Right ventricle myocardium inferior (tissue), 1 donor: ENCODE results near the gene CYBC1. TPM values are rescaled to one million over a fixed set of nuclear protein-coding genes. Genes with fewer than 3 reads are reported as not detected.
"Not testable (repeated sequence)": the region's sequence is repeated elsewhere in the genome, so short reads cannot be mapped to it uniquely, and the experiment has no call there.

ENCODE experiments used
- ATAC-seq: fragments of 200-7000 bp; cut with Tn5 transposase; one replicate; pipeline ENCODE4 v1.9.1; 2020; ENCODE audit warnings: mild to moderate bottlenecking, moderate library complexity
- DNase-seq: peaks from one replicate; pipeline ENCODE4 v3.0.0; 2021; ENCODE audit errors: missing footprints
- intact Hi-C: fragments of 100-400 bp; cut with DNase I; formaldehyde crosslinking; loops from one replicate; pipeline ENCODE4 v1.11.0; 2022
- total RNA-seq: library from RNA; stranded (reverse); fragmentation: NEBNext Ultra II Directional; extraction: Animal tissue kit (Norgen Biotek cat#: 25700); gene quantifications from one replicate; pipeline ENCODE4 v1.2.1, GENCODE V29; 2021
- donor health status: DM: no; HTN: yes; CAD: no; lungs with severe emphysema.

Gene CYBC1
- total RNA-seq, 1 donor from 2014 or later, result 29.4 TPM

GRCh38 chr17:82457073-82457928, 6.7 kb upstream of the CYBC1 start:
- DNase-seq (no peak), ATAC-seq (no peak)
- intact Hi-C loops, result no loop called here

- not testable (repeated sequence) for DNase-seq, ATAC-seq
- intact Hi-C loops, result loop anchor here (5.0 kb wide), 1 partner anchor 36 kb away; the partner anchor contains the start of genes HEXD and OGFOD3
These were observed 3.2 kb upstream of the CYBC1 start for GRCh38 chr17:82453706-82454105.

- intact Hi-C loops, result loop anchor here (5.0 kb wide), 1 partner anchor 36 kb away; the partner anchor contains the start of genes HEXD and OGFOD3
- not testable (repeated sequence) for ATAC-seq, DNase-seq
These were observed 2.6 kb upstream of the CYBC1 start for GRCh38 chr17:82453151-82453550.

GRCh38 chr17:82452162-82452561, 1.6 kb upstream of the CYBC1 start:
- intact Hi-C loops, result loop anchor here (5.0 kb wide), 1 partner anchor 35 kb away; the partner anchor contains the start of genes HEXD and OGFOD3
- no peak for ATAC-seq
- DNase-seq, result no peak

GRCh38 chr17:82449883-82450356, 632 bp downstream of the CYBC1 start:
- intact Hi-C loops, result loop anchor here (5.0 kb wide), 1 partner anchor 33 kb away; the partner anchor contains the start of genes HEXD and OGFOD3
- no peak for DNase-seq
- peak; percentile 1 for ATAC-seq

GRCh38 chr17:82449131-82449882, 1.2 kb downstream of the CYBC1 start:
- no peak for DNase-seq
- intact Hi-C loops, result no loop called here

GRCh38 chr17:82447876-82448275, 2.7 kb downstream of the CYBC1 start:
- intact Hi-C loops, result no loop called here
- no peak for ATAC-seq
- DNase-seq, result no peak

More at GRCh38 chr17:82449131-82449882, 1.2 kb downstream of the CYBC1 start:
- ATAC-seq, result no peak

GRCh38 chr17:82446649-82447048, 3.9 kb downstream of the CYBC1 start:
- DNase-seq (no peak), ATAC-seq (no peak)
- intact Hi-C loops, result no loop called here

GRCh38 chr17:82446124-82446523, 4.4 kb downstream of the CYBC1 start:
- intact Hi-C loops, result no loop called here
- DNase-seq (no peak), ATAC-seq (no peak)

- no peak for DNase-seq
- intact Hi-C loops, result no loop called here
- no peak for ATAC-seq
These were observed 5.0 kb downstream of the CYBC1 start for GRCh38 chr17:82445542-82445941.

- intact Hi-C loops, result no loop called here
- no peak for DNase-seq
- no peak for ATAC-seq
These were observed 5.5 kb downstream of the CYBC1 start for GRCh38 chr17:82444941-82445521.

- DNase-seq, result no peak
- intact Hi-C loops, result no loop called here
- ATAC-seq, result no peak
These were observed 6.2 kb downstream of the CYBC1 start for GRCh38 chr17:82444284-82444893.

GRCh38 chr17:82443465-82444283, 6.9 kb downstream of the CYBC1 start:
- intact Hi-C loops, result no loop called here
- ATAC-seq (no peak), DNase-seq (no peak)

GRCh38 chr17:82442643-82443464, 7.7 kb downstream of the CYBC1 start:
- intact Hi-C loops, result no loop called here
- DNase-seq (no peak), ATAC-seq (no peak)

- DNase-seq, result no peak
- intact Hi-C loops, result no loop called here
- ATAC-seq, result no peak
These were observed 8.7 kb downstream of the CYBC1 start for GRCh38 chr17:82441691-82442487.

- ATAC-seq (peak; percentile 27), DNase-seq (no peak)
- intact Hi-C loops, result no loop called here
These were observed 9.4 kb downstream of the CYBC1 start for GRCh38 chr17:82440991-82441627.
